ENCODE measurements around the gene MIPOL1.
"Not testable (repeated sequence)": the region's sequence is repeated elsewhere in the genome, so short reads cannot be mapped to it uniquely, and the experiment has no call there.

Gene MIPOL1

GRCh38 chr14:37453985-37454384 is 256.2 kb downstream of the MIPOL1 start:
- no peaks in the 10 kb centered on the region for H3K36me3 ChIP-seq (ENCODE audit: low read length)
- no peaks in the 10 kb centered on the region for H3K9me2 ChIP-seq (replicated peaks; ENCODE audit: insufficient read depth, low read length)
- no peaks in the 10 kb centered on the region for H3F3A ChIP-seq (ENCODE audit: insufficient read depth)
- no peaks in the 10 kb centered on the region for H3K79me2 ChIP-seq (ENCODE audit: insufficient read depth, low read length)
- no peak overlapping the region for H2AFZ ChIP-seq (ENCODE audit: low read depth, low read length, severe bottlenecking)
- TF ChIP-seq EZH2phosphoT487 (conservative IDR thresholded peaks at IDR 0.05; ENCODE audit: low read length): no peak
- TF ChIP-seq, protein P1, sequence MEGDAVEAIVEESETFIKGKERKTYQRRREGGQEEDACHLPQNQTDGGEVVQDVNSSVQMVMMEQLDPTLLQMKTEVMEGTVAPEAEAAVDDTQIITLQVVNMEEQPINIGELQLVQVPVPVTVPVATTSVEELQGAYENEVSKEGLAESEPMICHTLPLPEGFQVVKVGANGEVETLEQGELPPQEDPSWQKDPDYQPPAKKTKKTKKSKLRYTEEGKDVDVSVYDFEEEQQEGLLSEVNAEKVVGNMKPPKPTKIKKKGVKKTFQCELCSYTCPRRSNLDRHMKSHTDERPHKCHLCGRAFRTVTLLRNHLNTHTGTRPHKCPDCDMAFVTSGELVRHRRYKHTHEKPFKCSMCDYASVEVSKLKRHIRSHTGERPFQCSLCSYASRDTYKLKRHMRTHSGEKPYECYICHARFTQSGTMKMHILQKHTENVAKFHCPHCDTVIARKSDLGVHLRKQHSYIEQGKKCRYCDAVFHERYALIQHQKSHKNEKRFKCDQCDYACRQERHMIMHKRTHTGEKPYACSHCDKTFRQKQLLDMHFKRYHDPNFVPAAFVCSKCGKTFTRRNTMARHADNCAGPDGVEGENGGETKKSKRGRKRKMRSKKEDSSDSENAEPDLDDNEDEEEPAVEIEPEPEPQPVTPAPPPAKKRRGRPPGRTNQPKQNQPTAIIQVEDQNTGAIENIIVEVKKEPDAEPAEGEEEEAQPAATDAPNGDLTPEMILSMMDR (IDR thresholded peaks at IDR 0.05; ENCODE audit: insufficient read depth, low read length, poor library complexity, severe bottlenecking): no peak
- H3K4me3 ChIP-seq (ENCODE audit: insufficient read depth, low read length, poor library complexity, severe bottlenecking): no peak overlapping the region
- H3K27ac ChIP-seq (ENCODE audit: low read depth, low read length): no peak overlapping the region
- H3K9me3 ChIP-seq (ENCODE audit: insufficient read depth, low read length): no peaks in the 10 kb centered on the region
- H4K20me1 ChIP-seq (ENCODE audit: low read depth, low read length): no peaks in the 10 kb centered on the region
- H3K4me2 ChIP-seq (ENCODE audit: low read depth, low read length, poor library complexity, severe bottlenecking): no peak overlapping the region
- no peak overlapping the region for H3K9ac ChIP-seq (ENCODE audit: low read length)
- H3K27me3 ChIP-seq (ENCODE audit: low read length): no peaks in the 10 kb centered on the region; the same call in 1 of the 2 replicates

DNA sequence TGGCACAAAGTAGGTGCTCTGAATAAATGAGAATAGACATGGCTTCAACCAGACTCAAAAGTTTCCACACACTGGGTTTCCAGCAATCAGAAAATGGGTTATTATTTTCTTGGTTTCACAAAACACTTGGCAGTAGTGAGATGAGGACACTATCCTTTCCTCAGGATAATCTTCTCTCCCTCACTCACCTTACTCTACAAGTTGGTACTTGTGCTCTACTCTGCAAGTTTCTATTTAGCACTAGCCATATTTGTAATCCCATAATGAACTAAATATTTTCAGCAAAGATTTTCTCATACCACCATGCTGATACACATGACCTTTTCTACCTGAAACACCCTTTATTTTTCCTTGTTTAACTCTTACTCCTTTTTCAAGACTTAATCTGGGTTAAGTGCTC is 259.6 kb downstream of the MIPOL1 start:
- H2AFZ ChIP-seq (ENCODE audit: low read depth, low read length, severe bottlenecking): no peak overlapping the region

GRCh38 chr14:37462426-37462825 is 264.7 kb downstream of the MIPOL1 start:
- not testable (repeated sequence) for H3K4me3 ChIP-seq (ENCODE audit: insufficient read depth, low read length, poor library complexity, severe bottlenecking); H3F3A ChIP-seq (ENCODE audit: insufficient read depth); H3K4me2 ChIP-seq (ENCODE audit: low read depth, low read length, poor library complexity, severe bottlenecking); H3K36me3 ChIP-seq (ENCODE audit: low read length); H3K9me2 ChIP-seq (replicated peaks; ENCODE audit: insufficient read depth, low read length); H3K79me2 ChIP-seq (ENCODE audit: insufficient read depth, low read length); H3K9ac ChIP-seq (ENCODE audit: low read length); H2AFZ ChIP-seq (ENCODE audit: low read depth, low read length, severe bottlenecking); H3K9me3 ChIP-seq (ENCODE audit: insufficient read depth, low read length); H3K27ac ChIP-seq (ENCODE audit: low read depth, low read length); H4K20me1 ChIP-seq (ENCODE audit: low read depth, low read length); H3K27me3 ChIP-seq (ENCODE audit: low read length)

More for the DNA sequence above, 259.6 kb downstream of the MIPOL1 start:
- no peaks in the 10 kb centered on the region for H3K36me3 ChIP-seq (ENCODE audit: low read length)
- TF ChIP-seq EZH2phosphoT487 (conservative IDR thresholded peaks at IDR 0.05; ENCODE audit: low read length): no peak
- TF ChIP-seq, protein P1 (IDR thresholded peaks at IDR 0.05; ENCODE audit: insufficient read depth, low read length, poor library complexity, severe bottlenecking): no peak
- no peaks in the 10 kb centered on the region for H3K9me2 ChIP-seq (replicated peaks; ENCODE audit: insufficient read depth, low read length)
- H3K4me3 ChIP-seq (ENCODE audit: insufficient read depth, low read length, poor library complexity, severe bottlenecking): no peak overlapping the region
- no peaks in the 10 kb centered on the region for H3K79me2 ChIP-seq (ENCODE audit: insufficient read depth, low read length)
- H3F3A ChIP-seq (ENCODE audit: insufficient read depth): no peaks in the 10 kb centered on the region
- H3K27me3 ChIP-seq (ENCODE audit: low read length): no peaks in the 10 kb centered on the region; the same call in 1 of the 2 replicates
- H3K4me2 ChIP-seq (ENCODE audit: low read depth, low read length, poor library complexity, severe bottlenecking): no peak overlapping the region
- no peak overlapping the region for H3K27ac ChIP-seq (ENCODE audit: low read depth, low read length)
- no peak overlapping the region for H3K9ac ChIP-seq (ENCODE audit: low read length)
- H3K9me3 ChIP-seq (ENCODE audit: insufficient read depth, low read length): no peaks in the 10 kb centered on the region
- H4K20me1 ChIP-seq (ENCODE audit: low read depth, low read length): no peaks in the 10 kb centered on the region

DNA sequence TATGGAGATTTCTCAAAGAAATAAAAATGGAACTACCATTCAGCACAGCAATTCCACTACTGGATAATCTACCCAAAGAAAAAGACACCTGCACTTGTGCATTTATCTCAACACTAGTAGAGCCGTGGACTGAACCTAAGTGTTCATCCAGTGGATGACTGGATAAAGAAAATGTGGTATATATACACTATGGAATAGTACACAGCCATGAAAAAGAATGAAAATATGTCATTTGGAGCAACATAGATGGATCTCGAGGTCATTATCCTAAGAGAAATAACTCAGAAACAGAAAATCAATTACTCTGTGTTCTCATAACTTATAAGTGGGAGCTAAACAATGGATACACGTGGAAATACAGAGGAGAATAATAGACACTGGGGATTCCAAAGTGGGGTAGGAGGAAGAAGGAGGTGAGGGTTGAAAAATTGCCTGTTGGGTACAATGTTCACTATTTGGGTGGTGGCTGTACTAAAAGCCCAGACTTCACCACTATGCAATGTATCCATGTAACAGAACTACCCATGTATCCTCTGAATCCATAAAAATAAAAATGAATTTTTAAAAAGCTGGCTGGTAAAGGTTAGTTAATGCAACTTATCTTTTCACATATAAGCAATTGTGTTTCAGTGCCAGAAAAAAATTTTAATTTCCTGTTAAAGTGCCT is 266.6 kb downstream of the MIPOL1 start:
- Histone ChIP-seq H3K27ac (ENCODE audit: low read depth, low read length) (no peak overlapping the region), H3K36me3 (ENCODE audit: low read length) (no peaks in the 10 kb centered on the region), H3K9me2 (replicated peaks; ENCODE audit: insufficient read depth, low read length) (no peaks in the 10 kb centered on the region), H3K4me2 (ENCODE audit: low read depth, low read length, poor library complexity, severe bottlenecking) (no peak overlapping the region), H3K4me3 (ENCODE audit: insufficient read depth, low read length, poor library complexity, severe bottlenecking) (no peak overlapping the region), H3F3A (ENCODE audit: insufficient read depth) (no peaks in the 10 kb centered on the region), H3K79me2 (ENCODE audit: insufficient read depth, low read length) (no peaks in the 10 kb centered on the region), H4K20me1 (ENCODE audit: low read depth, low read length) (no peaks in the 10 kb centered on the region), H3K9ac (ENCODE audit: low read length) (no peak overlapping the region), H2AFZ (ENCODE audit: low read depth, low read length, severe bottlenecking) (no peak overlapping the region), H3K27me3 (ENCODE audit: low read length) (no peaks in the 10 kb centered on the region), H3K9me3 (ENCODE audit: insufficient read depth, low read length) (no peaks in the 10 kb centered on the region)
- TF ChIP-seq, protein P1 (IDR thresholded peaks at IDR 0.05; ENCODE audit: insufficient read depth, low read length, poor library complexity, severe bottlenecking): no peak
- TF ChIP-seq EZH2phosphoT487 (conservative IDR thresholded peaks at IDR 0.05; ENCODE audit: low read length): no peak

Measured in SU-DHL-6 (cell line).